GM21423 (cell line): Measurements from ENCODE around the gene CDK16.
A peak's percentile ranks its signal among the peaks of the same experiment; 100 is the strongest.

Experiments
- ATAC-seq: cut with Tn5 transposase; IDR thresholded peaks from one replicate; pipeline ENCODE4 v1.9.1; 2021; ENCODE audit warnings: mild to moderate bottlenecking, moderate library complexity; ENCODE audit not compliant: unreplicated experiment

Gene CDK16

DNA sequence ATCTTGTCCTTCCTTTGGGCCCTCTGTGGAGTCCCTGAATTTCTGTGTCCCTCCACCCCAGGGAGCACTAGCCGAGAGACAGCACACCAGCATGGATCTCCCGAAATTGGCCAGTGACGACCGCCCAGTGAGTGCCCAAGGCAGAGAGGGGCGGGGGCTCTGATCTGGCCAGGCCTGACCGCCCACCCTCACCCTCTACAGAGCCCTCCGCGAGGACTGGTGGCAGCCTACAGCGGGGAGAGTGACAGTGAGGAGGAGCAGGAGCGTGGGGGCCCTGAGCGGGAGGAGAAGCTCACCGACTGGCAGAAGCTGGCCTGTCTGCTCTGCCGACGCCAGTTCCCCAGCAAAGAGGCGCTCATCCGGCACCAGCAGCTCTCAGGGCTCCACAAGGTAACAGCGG is 33.2 kb upstream of the CDK16 start:
- ATAC-seq = no peak

DNA sequence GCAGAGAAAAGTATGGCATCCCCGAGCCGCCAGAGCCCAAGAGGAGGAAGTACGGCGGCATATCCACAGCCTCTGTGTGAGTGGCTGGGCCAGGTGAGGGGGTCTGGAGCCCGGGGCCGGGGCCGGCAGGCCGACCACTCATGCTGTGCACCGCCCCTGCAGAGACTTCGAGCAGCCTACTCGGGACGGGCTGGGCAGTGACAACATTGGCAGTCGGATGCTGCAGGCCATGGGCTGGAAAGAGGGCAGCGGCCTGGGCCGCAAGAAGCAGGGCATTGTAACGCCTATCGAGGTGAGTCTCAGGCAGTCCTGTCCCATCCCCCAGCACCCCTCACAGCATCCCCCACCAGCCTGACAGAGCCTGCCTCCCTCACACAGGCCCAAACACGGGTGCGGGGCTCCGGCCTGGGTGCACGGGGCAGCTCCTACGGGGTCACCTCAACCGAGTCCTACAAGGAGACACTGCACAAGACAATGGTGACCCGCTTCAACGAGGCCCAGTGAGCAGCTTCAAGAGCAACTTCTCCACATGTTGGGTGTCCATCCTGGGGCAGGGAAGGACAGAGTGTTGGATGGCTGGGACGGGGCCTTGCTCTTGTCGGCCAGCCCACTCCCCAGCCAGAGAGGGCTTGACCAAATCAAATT is 32.3 kb upstream of the CDK16 start:
- no peak for ATAC-seq

DNA sequence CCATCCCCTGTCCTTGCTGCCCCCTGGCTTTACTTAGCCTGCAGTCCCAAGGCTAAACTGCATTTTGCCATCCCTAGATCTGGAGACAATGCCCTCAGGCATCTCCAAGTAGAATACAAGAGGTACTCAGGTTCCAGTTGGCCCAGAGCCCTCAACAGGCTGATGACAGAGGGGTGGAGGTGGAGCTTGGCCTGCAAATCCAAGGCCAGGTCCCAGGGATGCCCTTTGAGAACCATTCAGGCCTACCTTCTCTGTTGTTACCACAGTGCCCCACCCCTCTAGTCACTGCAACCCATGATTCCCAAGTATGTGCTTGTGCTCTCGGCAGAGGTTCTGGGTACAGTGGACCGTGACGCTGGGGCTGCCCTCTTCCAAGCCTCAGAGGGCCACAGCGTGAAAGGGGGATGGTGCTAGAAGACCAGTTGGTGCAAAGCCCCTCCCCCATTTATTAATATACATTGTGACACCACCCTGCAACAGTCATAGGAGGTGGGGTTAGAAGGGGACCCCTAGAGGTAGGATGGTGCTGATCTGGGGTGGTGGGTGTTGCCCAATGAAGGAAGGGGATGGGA is 31.3 kb upstream of the CDK16 start:
- no peak for ATAC-seq

DNA sequence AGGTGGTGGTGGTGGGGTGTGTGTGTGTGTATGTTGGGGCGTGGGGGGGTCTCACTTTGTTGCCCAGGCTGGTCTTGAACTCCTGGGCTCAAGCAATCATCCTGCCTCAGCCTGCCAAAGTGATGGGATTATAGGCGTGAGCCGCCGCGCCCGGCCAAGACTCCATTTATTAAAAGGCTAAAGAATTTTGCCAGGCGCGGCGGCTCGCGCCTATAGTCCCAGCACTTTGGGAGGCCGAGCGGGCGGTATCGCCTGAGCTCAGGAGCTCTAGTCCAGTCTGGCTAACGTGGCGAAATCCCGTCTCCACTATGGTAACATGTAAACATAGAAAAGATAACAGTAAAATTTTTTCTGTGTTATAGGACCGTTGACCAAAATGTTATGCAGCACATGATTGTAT is 28.6 kb upstream of the CDK16 start:
- no peak for ATAC-seq

DNA sequence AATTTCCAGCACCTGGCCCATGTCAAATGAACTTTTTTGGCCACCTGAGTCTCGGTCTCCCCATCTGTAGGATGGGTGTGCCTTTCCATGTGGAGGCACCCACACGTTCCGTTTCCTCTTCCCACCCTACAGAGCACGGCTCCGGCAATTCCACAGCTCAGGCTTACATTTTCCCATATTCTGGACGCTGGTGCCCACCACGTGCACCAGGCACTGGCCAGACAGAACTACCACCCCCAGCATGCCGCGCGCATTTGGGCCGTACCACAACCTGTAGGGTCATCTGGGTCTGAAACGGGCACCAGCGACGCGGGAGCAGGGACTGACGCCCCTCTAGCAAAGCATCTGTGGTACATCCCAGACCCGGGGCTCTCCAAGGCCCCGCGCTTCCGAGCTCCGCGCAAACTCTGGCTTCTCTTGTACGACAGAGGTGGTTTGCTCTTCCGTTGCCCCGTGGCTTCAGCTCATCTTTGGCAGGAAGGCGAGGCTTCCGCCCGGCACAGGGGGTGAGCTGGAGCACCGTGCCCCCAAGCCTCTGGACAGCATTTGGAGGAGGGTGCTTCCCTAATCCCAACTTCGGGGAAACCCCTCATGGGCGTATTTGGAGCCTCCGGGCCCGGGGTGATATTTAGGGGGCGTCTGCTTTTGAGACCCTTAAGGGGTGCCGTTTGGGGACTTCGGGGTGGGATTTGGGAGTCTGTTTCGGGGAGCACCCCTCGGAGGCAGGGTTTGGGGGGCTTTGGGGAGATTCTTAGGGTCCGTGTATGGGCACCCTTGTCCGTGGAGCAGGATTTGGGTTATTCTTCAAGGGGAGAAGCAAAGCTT is 27.8 kb upstream of the CDK16 start:
- ATAC-seq = peak; percentile 49

DNA sequence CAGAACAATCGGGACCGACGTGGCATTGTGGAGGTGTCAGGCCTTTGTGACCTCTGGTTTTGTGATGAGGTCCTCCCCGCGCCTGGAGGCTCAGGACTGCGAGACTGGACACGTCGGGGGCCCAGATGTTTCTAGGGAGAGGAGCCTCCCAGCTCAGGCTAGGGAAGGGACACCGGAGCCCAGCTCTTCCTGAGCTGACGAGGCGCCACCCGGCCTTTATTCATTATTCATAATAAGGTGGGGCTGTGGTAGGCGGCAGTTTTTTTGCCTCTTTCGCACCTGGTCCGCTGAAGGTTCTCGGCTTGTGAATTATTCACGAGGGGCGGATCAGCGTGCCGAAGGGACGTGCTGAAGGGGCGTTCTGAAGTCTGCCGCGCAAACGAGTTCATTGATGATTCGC is 27.1 kb upstream of the CDK16 start:
- no peak for ATAC-seq

DNA sequence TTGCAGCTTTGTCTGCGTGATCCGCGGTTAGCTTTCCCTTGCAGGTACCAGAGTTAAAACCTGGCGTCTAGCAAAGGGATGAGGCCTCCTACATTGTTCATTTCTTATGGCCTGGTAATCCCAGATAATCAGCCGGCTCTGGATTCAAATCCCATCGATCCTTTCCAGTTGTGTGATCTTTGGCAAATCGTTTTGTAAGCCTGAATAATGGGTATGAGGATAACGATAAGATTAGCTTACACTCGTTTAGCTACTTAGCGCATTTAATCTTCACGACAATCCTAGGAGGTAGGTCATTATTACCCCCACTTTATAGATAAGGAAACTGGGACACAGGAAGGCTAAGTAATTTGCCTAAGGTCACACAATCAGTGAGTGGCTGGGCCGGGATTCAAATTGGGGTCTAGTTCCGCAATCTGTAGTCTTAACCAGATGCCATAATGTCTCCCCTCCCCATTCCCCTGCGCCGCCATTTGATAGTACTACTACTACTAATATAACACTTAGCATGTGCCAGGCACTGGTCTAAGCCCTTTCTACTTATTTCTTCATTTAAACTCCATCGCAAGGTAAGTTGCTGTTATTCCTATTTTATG is 26.6 kb upstream of the CDK16 start:
- ATAC-seq = no peak

DNA sequence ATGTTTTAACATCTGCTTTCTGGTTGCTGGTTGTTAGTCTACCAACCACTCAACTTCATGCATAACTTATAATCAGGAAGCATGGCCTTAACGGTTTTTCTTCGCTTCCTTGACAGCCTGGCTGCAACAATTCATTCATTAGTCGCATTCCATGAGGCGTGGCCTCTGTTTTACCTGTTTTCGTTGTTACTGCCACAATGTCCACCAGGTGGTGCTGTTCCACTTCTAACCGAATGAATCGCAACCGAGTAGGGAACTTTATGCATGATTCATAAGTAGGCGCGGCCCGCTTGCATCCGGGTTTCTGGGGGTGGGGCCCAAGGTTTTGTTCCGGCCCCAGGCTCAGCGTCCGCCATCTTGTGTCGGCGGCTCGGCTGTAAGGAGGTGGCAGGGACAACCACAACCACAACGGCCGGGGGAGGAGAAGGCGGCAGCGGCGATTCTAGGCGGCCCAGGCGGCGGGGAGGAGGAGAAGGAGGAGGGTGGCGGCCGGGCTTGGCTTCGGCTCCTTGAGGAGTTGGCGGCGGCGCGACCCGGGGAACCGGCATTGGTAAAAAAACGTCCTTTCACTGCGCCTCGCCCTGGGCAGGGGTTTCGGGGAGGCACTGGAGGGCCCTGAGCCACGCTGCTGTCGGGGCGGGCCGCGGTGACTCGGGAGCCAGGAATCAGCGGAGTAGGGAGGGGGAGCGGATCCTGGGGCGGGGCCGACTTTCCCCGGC is 24.8 kb upstream of the CDK16 start, which contains the start of gene UBA1:
Gene UBA1, plus strand, starts transcription at position 355 of the 719 bp plus-strand sequence. CDS start 4,974 bp downstream, outside the sequence.
- peak; percentile 61 for ATAC-seq

DNA sequence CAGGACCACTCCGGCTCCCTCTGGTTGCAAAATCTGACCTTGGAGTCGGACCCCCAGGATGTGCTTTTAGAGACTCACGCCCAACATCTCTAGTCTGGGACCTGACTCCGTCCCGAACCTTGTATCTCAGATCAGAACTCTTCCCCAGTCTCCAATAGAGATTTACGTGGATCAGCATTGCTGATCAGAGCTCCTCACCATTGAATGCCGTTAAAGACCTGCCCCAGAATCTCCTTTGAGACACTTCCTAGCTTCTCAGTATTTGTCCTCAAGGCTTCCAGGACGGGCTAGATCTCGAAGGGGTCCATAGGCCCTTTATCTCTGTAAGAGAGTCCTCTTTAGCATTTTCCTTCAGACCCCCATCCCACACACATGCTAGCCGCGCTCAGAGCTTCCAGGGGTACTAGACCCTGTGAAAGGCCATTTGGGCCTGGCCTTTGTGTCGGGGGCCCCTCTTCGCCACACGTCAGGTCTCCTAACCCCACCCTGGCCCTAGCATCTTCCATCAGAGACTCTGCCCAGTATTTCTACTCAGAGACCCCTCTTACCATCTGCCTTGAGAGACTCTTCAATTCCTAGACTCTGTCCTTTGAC is 24.2 kb upstream of the CDK16 start:
- ATAC-seq = no peak

DNA sequence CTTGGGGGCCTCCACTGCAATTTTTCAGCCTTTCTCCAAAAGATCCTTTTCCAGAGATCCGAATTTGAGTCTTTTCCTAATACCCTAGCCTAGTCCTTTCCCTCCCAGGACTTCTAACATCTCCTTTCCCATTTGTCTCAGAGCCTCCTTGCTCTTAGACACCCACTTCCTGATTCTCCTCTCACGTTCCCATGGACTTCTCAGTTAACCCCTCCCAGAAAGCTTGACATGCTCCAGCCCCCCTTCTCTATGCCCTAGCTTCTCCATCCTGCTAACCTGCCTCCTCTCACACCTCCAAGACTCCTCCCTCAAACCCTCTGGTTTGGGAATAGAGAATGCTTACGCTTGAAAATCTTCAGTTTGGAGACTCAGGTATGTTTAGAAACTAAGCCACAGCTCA is 22.4 kb upstream of the CDK16 start:
- ATAC-seq = no peak

DNA sequence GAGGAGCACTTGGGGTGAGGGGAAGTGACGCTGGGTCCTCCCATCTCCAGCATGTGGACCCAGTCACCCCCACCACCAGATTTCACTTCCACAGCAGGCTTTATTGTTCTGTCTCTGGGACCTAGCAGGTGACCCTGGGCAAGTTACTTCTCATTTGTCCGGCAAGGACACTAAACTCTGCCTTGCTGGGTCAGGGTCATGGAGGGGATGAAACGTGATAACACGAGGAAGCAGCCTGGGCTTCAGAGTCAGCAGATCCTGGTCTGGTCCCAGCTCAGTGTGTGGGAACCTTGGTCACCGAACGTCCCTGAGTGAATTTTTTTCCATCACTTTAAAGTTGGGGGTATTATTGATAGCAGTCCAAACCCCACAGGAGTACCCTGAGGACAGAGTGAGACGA is 21.0 kb upstream of the CDK16 start:
- no peak for ATAC-seq

DNA sequence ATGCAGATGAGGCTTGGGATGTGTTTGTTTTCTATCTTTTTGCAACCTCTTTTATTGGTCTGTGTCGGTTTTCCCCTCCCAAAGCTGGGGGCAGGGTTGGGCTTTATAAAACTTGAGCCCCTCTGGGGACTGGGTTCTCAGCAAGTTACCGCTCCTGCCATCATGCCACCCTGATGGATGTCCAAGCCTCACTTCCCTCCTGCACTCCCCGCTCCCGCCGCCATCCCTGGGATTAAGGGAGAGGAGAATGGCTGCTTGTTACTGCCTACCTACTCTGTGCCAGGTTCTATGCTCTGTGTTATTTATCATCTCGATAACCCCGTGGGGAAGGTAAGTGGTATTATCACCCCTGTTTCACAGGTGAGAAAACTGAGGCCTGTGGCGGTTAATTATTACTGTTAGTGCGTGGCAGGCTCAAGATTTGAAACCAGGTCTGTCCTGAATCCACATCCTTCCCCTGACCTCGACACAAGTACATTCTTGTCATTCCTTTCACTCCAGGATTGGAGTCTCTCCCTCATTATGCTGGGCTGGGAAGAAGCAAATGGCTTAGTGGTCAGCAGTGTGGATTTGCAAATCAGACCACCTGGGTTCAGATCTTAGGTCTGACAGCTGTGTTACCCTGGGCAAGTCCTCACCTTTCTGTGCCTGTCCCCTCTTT is 20.3 kb upstream of the CDK16 start:
- ATAC-seq = no peak

DNA sequence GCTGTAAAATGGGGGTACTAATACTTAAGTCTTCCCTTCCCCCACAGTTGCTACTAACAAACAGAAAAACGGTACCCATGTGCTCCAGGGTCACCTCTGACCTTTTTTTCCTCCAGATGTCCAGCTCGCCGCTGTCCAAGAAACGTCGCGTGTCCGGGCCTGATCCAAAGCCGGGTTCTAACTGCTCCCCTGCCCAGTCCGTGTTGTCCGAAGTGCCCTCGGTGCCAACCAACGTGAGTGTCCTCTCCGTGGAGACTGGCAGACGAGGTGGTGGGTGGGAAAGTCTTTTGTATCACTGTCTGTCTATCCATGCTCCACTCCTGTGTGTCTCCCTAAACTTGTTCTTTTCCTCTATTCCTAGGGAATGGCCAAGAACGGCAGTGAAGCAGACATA is 19.8 kb upstream of the CDK16 start:
- no peak for ATAC-seq

DNA sequence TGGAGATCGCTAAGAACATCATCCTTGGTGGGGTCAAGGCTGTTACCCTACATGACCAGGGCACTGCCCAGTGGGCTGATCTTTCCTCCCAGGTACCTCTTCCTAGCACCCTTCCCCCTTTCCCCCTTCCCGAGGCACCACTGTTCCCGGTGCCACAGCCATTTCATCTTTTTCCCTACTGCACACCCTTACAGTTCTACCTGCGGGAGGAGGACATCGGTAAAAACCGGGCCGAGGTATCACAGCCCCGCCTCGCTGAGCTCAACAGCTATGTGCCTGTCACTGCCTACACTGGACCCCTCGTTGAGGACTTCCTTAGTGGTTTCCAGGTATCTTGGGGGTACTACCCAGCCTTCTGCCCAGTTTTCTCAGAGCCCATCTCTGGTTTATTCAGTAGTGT is 19.2 kb upstream of the CDK16 start:
- no peak for ATAC-seq

DNA sequence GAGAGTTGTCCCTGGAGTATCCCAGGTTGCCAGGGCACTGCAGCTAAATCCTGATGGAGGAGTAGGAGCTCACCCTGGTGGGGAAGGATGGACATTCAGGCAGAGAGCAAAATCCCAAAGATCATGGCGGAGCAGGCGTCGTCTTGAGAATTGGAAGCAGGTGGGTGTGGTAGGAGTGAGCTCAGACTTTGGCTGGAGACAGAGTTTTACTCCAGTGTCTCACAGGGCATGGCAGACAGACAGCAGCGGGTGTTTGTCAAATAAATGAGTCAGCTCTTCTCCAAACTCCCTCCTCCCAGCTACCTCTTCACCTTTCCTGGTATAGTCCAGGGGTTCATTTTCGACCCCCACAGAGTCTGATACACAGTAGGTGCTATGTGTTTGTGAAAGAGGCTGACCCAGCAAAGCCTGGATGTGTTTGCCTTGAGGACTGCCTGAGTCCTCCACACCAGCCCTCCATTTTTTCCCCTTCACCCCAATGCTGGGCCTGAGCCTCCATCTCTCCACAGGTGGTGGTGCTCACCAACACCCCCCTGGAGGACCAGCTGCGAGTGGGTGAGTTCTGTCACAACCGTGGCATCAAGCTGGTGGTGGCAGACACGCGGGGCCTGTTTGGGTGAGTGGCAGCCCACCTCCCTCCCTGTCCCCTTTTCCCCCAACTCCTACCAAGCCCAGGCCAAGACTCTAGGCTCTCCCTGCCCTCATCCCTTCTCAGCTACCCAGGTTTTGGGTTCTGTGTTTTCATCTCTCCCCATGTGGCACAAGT is 17.9 kb upstream of the CDK16 start:
- ATAC-seq = no peak

DNA sequence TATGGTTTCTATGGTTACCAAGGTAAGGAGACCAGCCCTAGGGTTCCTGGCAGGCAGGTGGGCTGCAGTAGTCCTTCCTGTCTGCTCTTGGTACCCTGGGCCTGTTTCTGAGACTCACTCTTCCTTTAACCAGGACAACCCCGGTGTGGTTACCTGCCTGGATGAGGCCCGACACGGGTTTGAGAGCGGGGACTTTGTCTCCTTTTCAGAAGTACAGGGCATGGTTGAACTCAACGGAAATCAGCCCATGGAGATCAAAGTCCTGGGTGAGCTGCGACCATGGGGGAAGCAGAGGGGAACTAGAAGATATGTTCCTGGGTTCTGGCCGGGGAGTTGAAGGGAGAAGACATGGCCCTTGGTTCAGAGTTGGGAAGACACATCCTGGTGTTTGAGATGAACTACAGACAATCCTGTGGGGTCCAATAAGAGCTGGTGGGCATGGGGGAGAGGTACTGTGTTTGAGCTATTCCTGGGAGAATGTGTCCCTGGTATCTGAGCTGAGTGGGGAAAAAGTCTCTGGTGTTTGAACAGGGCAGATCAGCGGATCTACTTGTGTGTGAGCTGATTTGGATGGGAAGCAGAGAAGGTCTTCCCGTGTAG is 17.0 kb upstream of the CDK16 start:
- no peak for ATAC-seq

DNA sequence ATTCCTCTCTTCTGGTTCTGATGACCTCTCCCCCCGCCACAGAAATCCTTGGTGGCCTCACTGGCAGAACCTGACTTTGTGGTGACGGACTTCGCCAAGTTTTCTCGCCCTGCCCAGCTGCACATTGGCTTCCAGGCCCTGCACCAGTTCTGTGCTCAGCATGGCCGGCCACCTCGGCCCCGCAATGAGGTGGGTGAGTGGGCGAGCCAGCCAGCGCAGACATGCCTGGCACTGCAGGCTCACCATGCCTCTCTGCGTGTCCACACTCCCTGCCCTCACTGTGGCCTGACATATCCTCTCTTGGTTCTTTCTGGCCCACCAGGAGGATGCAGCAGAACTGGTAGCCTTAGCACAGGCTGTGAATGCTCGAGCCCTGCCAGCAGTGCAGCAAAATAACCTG is 16.2 kb upstream of the CDK16 start:
- no peak for ATAC-seq

DNA sequence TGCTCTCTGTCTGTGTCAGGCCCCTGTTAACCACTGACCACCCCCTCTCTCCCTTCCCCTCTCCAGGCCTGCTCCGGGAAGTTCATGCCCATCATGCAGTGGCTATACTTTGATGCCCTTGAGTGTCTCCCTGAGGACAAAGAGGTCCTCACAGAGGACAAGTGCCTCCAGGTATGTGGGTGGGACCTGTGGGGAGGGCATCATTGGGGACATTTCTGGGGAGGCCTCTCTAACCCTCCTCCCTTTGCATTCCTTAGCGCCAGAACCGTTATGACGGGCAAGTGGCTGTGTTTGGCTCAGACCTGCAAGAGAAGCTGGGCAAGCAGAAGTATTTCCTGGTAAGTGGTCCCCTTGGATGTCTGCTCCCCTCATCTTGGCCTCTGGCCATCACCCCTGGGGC is 15.6 kb upstream of the CDK16 start:
- no peak for ATAC-seq

DNA sequence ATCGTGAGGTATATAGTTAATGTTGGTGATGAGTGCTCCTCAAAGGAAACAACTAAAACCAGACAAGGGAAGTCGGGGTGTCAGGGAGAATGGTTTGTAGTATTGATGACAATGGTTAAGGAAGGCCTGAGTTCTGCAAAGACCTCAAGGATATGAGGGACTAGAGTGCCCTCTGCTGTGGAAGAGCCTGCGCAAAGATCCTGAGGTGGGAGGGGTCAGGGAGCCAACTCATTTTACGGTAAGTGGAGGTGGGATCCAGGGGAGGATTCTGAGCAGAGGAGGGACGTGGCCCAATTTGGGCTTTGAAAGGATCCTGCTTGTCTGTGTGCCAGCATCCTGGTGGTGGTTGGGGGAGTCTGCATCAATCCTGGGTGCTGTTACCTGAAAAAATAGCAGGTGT is 13.5 kb upstream of the CDK16 start:
- no peak for ATAC-seq
